ENCODE data around the gene FHOD3. TPM values are rescaled to one million over a fixed set of nuclear protein-coding genes. Genes with fewer than 3 reads are reported as not detected.
A peak's percentile ranks its signal among the peaks of the same experiment; 100 is the strongest.

Gene FHOD3
- total RNA-seq, 1 donor from 2014 or later: 8.9 TPM

DNA sequence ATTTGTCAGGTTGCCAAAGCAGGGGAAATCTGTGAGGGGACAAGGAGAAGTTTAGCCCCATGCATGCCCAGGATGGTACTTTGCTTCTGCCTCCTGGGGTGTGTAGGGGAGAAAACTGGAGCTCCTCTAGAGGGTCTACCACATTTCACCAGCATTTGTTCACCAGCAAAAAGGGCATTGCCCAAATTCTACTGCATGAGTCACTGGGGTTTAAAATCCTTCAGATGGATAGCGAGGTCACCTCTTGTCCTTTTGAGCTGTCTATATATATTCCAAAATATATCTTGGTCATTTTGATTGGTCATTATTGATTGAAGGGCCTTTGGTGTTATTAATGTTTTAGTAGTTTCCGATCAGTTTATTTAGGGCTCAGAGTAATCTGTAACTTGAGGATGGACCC, 18.7 kb downstream of the FHOD3 start:
- peaks cover 27% of the 10 kb centered on the region for H3K4me1 Mint-ChIP-seq (ENCODE audit: low read depth)
- no peak for DNase-seq (ENCODE audit: low spot score)

DNA sequence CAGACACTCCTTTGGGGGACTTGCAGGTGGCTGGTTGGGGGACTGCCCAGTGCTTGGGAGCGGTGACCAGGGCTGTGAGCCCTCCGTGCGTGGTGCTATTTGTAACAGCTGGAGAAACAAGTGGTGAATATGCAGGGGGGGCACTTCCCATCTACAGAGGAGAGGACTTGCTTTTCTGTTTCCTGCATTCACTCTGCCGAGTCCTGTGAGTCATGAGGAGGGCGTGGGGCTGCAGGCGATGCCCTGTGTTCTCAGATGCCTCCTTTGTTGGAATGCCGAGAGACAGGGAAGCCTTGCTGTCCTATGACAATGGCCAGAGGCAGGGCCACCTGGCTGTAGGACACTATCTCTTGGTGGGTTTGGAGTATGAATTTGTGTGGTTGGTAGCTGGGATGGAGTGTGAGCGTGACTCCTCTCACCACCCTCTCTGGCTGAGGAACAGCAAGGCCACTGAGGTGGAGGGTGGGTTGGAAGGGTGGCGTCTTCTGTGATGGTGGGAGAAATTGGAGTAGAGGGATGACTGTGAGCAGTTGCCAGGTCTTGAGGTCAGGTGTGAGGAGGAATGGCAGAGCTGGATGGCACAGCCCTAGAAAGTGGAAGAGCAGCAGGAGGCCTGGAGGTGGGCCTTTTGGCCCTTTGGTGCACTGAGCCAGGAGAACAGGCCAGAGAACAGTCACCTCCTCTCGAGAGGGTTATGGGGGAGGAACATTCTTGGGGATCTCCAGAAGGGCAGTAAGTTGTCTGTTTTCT, 24.3 kb downstream of the FHOD3 start:
- TF ChIP-seq, protein P1, sequence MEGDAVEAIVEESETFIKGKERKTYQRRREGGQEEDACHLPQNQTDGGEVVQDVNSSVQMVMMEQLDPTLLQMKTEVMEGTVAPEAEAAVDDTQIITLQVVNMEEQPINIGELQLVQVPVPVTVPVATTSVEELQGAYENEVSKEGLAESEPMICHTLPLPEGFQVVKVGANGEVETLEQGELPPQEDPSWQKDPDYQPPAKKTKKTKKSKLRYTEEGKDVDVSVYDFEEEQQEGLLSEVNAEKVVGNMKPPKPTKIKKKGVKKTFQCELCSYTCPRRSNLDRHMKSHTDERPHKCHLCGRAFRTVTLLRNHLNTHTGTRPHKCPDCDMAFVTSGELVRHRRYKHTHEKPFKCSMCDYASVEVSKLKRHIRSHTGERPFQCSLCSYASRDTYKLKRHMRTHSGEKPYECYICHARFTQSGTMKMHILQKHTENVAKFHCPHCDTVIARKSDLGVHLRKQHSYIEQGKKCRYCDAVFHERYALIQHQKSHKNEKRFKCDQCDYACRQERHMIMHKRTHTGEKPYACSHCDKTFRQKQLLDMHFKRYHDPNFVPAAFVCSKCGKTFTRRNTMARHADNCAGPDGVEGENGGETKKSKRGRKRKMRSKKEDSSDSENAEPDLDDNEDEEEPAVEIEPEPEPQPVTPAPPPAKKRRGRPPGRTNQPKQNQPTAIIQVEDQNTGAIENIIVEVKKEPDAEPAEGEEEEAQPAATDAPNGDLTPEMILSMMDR (IDR thresholded peaks at IDR 0.05): no peak
- H3K36me3 Mint-ChIP-seq (ENCODE audit: low read depth): peaks cover 18% of the 10 kb centered on the region
- H3K9me3 Mint-ChIP-seq (ENCODE audit: low read depth): peaks cover 19% of the 10 kb centered on the region
- DNase-seq (ENCODE audit: low spot score): no peak
- peaks cover 11% of the 10 kb centered on the region for H3K4me1 Mint-ChIP-seq (ENCODE audit: low read depth)
- no peak overlapping the region for H3K4me3 Mint-ChIP-seq (ENCODE audit: unreplicated experiment)
- peaks cover 11% of the 10 kb centered on the region for H3K27me3 Mint-ChIP-seq (ENCODE audit: low read depth)
- H3K27ac Mint-ChIP-seq (ENCODE audit: unreplicated experiment): peak overlapping the region; percentile 15

More for the DNA sequence above, 18.7 kb downstream of the FHOD3 start:
- TF ChIP-seq, protein P1 (IDR thresholded peaks at IDR 0.05): no peak
- peaks cover 20% of the 10 kb centered on the region for H3K36me3 Mint-ChIP-seq (ENCODE audit: low read depth)
- H3K27ac Mint-ChIP-seq (ENCODE audit: unreplicated experiment): no peak overlapping the region
- no peak overlapping the region for H3K4me3 Mint-ChIP-seq (ENCODE audit: unreplicated experiment)
- H3K9me3 Mint-ChIP-seq (ENCODE audit: low read depth): peaks cover 19% of the 10 kb centered on the region
- peaks cover 6% of the 10 kb centered on the region for H3K27me3 Mint-ChIP-seq (ENCODE audit: low read depth)

DNA sequence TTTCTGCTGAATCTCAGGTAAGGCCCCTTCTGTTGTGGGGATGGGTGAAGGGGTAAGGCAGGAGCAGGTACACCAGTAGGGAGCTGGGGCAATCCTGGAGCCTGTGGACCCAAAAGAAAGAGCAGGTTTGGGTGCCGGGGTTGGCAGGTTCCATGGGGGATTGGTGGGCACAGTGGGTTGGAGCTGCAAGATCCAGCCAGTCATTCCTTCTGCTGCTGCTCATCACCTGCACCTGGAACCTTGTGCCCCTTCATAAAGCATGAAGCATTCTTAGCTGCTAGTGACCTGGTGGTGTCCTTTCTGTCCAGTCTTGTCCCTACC, 24.9 kb downstream of the FHOD3 start:
- Mint-ChIP-seq H3K27ac (ENCODE audit: unreplicated experiment) (no peak overlapping the region), H3K9me3 (ENCODE audit: low read depth) (peaks cover 19% of the 10 kb centered on the region), H3K4me1 (ENCODE audit: low read depth) (peaks cover 11% of the 10 kb centered on the region), H3K27me3 (ENCODE audit: low read depth) (peaks cover 11% of the 10 kb centered on the region), H3K4me3 (ENCODE audit: unreplicated experiment) (no peak overlapping the region), H3K36me3 (ENCODE audit: low read depth) (peaks cover 18% of the 10 kb centered on the region)
- TF ChIP-seq, protein P1 (IDR thresholded peaks at IDR 0.05): no peak
- DNase-seq (ENCODE audit: low spot score): no peak

DNA sequence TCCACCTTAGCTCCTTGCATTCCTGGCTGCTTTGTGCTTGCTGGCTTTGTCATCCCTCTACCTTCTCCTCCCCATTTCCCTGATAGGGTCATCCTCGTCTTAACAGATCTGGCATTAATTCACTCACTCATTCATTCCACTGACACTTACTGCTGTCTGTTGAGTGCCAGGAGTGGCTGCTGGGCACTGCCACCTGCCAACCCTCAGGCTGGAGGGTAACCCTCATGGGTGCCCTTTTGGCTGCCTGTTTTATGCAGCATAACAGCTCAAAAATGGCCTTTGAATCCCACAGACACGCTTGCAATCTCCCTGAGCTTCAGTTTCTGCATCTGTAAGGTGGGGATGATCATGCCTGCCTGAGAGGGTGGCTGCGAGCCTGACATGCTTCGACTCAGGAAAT, 25.2 kb downstream of the FHOD3 start:
- H3K9me3 Mint-ChIP-seq (ENCODE audit: low read depth): peaks cover 19% of the 10 kb centered on the region
- peaks cover 11% of the 10 kb centered on the region for H3K27me3 Mint-ChIP-seq (ENCODE audit: low read depth)
- TF ChIP-seq, protein P1 (IDR thresholded peaks at IDR 0.05): no peak
- DNase-seq (ENCODE audit: low spot score): no peak
- H3K36me3 Mint-ChIP-seq (ENCODE audit: low read depth): peaks cover 18% of the 10 kb centered on the region
- H3K4me1 Mint-ChIP-seq (ENCODE audit: low read depth): peaks cover 11% of the 10 kb centered on the region
- H3K4me3 Mint-ChIP-seq (ENCODE audit: unreplicated experiment): no peak overlapping the region
- H3K27ac Mint-ChIP-seq (ENCODE audit: unreplicated experiment): no peak overlapping the region

DNA sequence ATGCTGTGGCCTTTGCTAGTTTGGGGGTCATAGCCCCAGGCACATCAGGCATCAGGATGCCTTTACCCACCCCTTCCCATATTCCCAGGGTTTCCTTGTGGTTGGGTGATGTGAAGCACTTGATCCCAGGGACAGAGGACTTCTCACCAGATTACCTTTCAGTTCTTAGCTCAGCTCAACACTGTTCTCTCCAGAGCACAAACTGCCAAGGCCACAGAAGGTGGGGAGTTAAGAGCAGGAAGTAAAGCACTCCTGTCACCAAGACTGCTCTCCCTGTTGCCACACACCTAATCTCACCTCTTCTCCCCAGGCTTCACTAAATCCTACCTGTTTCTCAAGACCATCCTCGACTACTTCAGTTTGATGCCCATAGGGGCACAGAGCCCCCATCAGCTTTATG, 25.9 kb downstream of the FHOD3 start:
- peaks cover 11% of the 10 kb centered on the region for H3K4me1 Mint-ChIP-seq (ENCODE audit: low read depth)
- H3K9me3 Mint-ChIP-seq (ENCODE audit: low read depth): peaks cover 16% of the 10 kb centered on the region
- peaks cover 11% of the 10 kb centered on the region for H3K27me3 Mint-ChIP-seq (ENCODE audit: low read depth)
- no peak overlapping the region for H3K4me3 Mint-ChIP-seq (ENCODE audit: unreplicated experiment)
- no peak overlapping the region for H3K27ac Mint-ChIP-seq (ENCODE audit: unreplicated experiment)
- TF ChIP-seq, protein P1 (IDR thresholded peaks at IDR 0.05): no peak
- peaks cover 12% of the 10 kb centered on the region for H3K36me3 Mint-ChIP-seq (ENCODE audit: low read depth)
- no peak for DNase-seq (ENCODE audit: low spot score)

All from chondrocyte (in vitro differentiated cells).